ENCODE results near the gene SCARF2. TPM values are rescaled to one million over a fixed set of nuclear protein-coding genes. Genes with fewer than 3 reads are reported as not detected.

The SCARF2 gene
- total and polyA plus RNA-seq, 2 of the 13 experiments (the other 11 are each of a cell fraction or from before 2014, with no cell fraction given): 3.3 to 6.2 TPM

GRCh38 chr22:20393705-20394476, 43.7 kb downstream of the SCARF2 start, which contains the start of gene ZNF74 (continued):
- TF ChIP-seq NFAT5 (CRISPR knock-in tag; IDR thresholded peaks at IDR 0.05) (0 out of 2 replicates have a peak, but pooled peaks have one; percentile 54), ZNF136 (CRISPR knock-in tag; IDR thresholded peaks at IDR 0.05; ENCODE audit: low read depth) (0 out of 2 replicates have a peak, but pooled peaks have one; percentile 43), ZNF713 (CRISPR knock-in tag; IDR thresholded peaks at IDR 0.05) (no peak), ZFP1 (CRISPR knock-in tag; IDR thresholded peaks at IDR 0.05) (no peak), ZNF563 (CRISPR knock-in tag; IDR thresholded peaks at IDR 0.05) (peak; percentile 37; the same call in 1 of the 2 replicates), ZMYM2 (CRISPR knock-in tag; IDR thresholded peaks at IDR 0.05) (no peak; the same call in 1 of the 2 replicates), ZNF839 (CRISPR knock-in tag; IDR thresholded peaks at IDR 0.05; ENCODE audit: borderline replicate concordance) (no peak), MXD1 (CRISPR knock-in tag; IDR thresholded peaks at IDR 0.05) (peak; percentile 59), ZNF556 (CRISPR knock-in tag; IDR thresholded peaks at IDR 0.05; ENCODE audit: borderline replicate concordance) (peak; percentile 44; the same call in 1 of the 2 replicates), SMARCC2 (IDR thresholded peaks at IDR 0.05) (no peak), POGK (CRISPR knock-in tag; conservative IDR thresholded peaks at IDR 0.05) (peak; percentile 68; the same call in 1 of the 2 replicates), AHDC1 (CRISPR knock-in tag; IDR thresholded peaks at IDR 0.05; ENCODE audit: borderline replicate concordance) (no peak), PAX8 (CRISPR knock-in tag; IDR thresholded peaks at IDR 0.05; ENCODE audit: borderline replicate concordance) (no peak), ZNF343 (CRISPR knock-in tag; IDR thresholded peaks at IDR 0.05) (0 out of 2 replicates have a peak, but pooled peaks have one; percentile 8), ISX (CRISPR knock-in tag; conservative IDR thresholded peaks at IDR 0.05) (no peak)

All from HepG2 (cell line).